Stomach (tissue), 4 donors: ENCODE results near the gene KCNQ1.

Source experiments
- EP300 ChIP-seq: sonication (generic); formaldehyde crosslinking; IDR thresholded peaks from one replicate; pipeline ENCODE4 v1.6.1; 2017; ENCODE audit warnings: antibody characterized with exemption
- POLR2A ChIP-seq, 4 donors: fragments of 450-650 bp; IDR thresholded peaks; one replicate each; pipeline ENCODE4 v1.6.1; 2016; ENCODE audit warnings: antibody characterized with exemption in 4 of 4, control low read depth in 2 of 4, mild to moderate bottlenecking in 1 of 4, moderate library complexity in 1 of 4

DNA sequence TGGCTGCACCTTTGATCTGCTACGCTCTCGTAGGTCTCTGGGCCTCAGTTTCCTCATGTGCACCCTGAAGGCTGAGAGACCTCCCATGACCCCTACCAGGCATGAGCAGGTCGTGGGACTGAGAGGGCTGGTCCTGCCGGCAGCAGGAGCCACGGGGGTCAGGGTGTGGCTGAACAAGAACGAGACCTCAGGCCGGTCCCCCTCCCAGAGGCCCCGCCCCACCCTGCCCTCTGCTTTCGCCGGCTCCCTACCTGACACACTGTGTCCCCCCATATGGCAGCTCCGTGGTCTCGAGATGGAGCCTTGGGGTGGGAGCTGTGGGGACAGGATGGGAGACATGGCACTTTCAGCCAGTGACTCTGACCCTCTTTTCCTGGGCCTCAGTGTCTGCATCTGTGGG is 400.2 kb downstream of the KCNQ1 start:
- TF ChIP-seq EP300 (no peak), POLR2A (IDR thresholded peaks at IDR 0.05) (no peak)
